GM23338 (cell line): ENCODE measurements around the gene NINJ2.

ENCODE experiments used
- CTCF ChIP-seq, 2 experiments: fragments of 200-600 bp in 1 of 2; sonication (generic) in 1 of 2; conservative IDR thresholded peaks; 2 replicates each; pipeline versions ENCODE4 v1.5.1 to v1.6.1; 2016 to 2017; ENCODE audit warnings: antibody characterized with exemption in 2 of 2, low read depth in 2 of 2, mild to moderate bottlenecking in 2 of 2, moderate library complexity in 1 of 2
- EZH2 ChIP-seq: fragments of 200-600 bp; sonication (generic); IDR thresholded peaks from one replicate; pipeline ENCODE4 v1.8.0; 2017; ENCODE audit warnings: antibody characterized with exemption, mild to moderate bottlenecking, low read depth; ENCODE audit not compliant: unreplicated experiment
- EZH2phosphoT487 ChIP-seq: fragments of 200-600 bp; sonication (generic); IDR thresholded peaks from one replicate; pipeline ENCODE4 v1.8.1; 2018; ENCODE audit warnings: antibody characterized with exemption; ENCODE audit not compliant: unreplicated experiment
- NANOG ChIP-seq: IDR thresholded peaks from 2 replicates; pipeline ENCODE4 v1.6.1; 2016; ENCODE audit warnings: antibody characterized with exemption, borderline replicate concordance
- POLR2AphosphoS5 ChIP-seq: IDR thresholded peaks from 2 replicates; pipeline ENCODE4 v1.6.1; 2016; ENCODE audit warnings: antibody characterized with exemption, low read depth
- TF ChIP-seq, protein P1 (sequence below): IDR thresholded peaks from one replicate; pipeline ENCODE4 v1.6.1; 2018; ENCODE audit warnings: antibody characterized with exemption; ENCODE audit not compliant: unreplicated experiment

DNA sequence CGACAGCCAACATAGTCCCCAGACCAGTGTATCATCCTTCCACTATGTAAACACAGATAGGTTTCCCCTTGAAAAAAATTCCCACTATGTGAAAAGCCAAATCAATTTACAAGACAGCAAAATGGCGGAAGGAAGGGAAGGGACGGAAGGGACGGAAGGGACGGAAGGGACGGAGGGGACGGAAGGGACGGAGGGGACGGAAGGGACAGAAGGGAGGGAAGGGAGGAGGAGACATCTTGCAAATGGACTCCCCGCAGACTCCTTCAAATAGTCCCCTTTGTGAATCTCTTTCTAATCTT, 75.3 kb downstream of the NINJ2 start:
- TF ChIP-seq POLR2AphosphoS5 = no peak
- no peak for TF ChIP-seq CTCF (conservative IDR thresholded peaks at IDR 0.05; ENCODE audit: low read depth in 2 of 2)
- TF ChIP-seq EZH2phosphoT487 = no peak
- TF ChIP-seq NANOG = no peak
- TF ChIP-seq, protein P1, sequence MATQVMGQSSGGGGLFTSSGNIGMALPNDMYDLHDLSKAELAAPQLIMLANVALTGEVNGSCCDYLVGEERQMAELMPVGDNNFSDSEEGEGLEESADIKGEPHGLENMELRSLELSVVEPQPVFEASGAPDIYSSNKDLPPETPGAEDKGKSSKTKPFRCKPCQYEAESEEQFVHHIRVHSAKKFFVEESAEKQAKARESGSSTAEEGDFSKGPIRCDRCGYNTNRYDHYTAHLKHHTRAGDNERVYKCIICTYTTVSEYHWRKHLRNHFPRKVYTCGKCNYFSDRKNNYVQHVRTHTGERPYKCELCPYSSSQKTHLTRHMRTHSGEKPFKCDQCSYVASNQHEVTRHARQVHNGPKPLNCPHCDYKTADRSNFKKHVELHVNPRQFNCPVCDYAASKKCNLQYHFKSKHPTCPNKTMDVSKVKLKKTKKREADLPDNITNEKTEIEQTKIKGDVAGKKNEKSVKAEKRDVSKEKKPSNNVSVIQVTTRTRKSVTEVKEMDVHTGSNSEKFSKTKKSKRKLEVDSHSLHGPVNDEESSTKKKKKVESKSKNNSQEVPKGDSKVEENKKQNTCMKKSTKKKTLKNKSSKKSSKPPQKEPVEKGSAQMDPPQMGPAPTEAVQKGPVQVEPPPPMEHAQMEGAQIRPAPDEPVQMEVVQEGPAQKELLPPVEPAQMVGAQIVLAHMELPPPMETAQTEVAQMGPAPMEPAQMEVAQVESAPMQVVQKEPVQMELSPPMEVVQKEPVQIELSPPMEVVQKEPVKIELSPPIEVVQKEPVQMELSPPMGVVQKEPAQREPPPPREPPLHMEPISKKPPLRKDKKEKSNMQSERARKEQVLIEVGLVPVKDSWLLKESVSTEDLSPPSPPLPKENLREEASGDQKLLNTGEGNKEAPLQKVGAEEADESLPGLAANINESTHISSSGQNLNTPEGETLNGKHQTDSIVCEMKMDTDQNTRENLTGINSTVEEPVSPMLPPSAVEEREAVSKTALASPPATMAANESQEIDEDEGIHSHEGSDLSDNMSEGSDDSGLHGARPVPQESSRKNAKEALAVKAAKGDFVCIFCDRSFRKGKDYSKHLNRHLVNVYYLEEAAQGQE = no peak
- no peak for TF ChIP-seq EZH2
